SU-DHL-6 (cell line): ENCODE data around the gene PRSS38.

Experiments used
- H2AFZ ChIP-seq: fragments of 200-600 bp; sonication (generic); 2 replicates; pipeline ENCODE4 v1.6.1; 2014; ENCODE audit warnings: low read depth, mild to moderate bottlenecking, moderate library complexity, mixed read lengths, antibody characterized with exemption, low read length; ENCODE audit not compliant: severe bottlenecking
- H3F3A ChIP-seq: fragments of 200-600 bp; shearing (Covaris generic); 2 replicates; pipeline ENCODE4 v1.6.0; 2016; ENCODE audit warnings: antibody characterized with exemption, mild to moderate bottlenecking; ENCODE audit not compliant: insufficient read depth
- H3K27ac ChIP-seq: fragments of 200-600 bp; sonication (generic); 2 replicates; pipeline ENCODE4 v1.5.1; 2016; ENCODE audit warnings: low read depth, mild to moderate bottlenecking, low read length, moderate library complexity, mixed read lengths
- H3K27me3 ChIP-seq: fragments of 200-600 bp; sonication (generic), shearing (Covaris generic); 2 replicates; pipeline ENCODE4 v1.6.0; 2014; ENCODE audit warnings: mild to moderate bottlenecking, low read length
- H3K36me3 ChIP-seq: fragments of 200-600 bp; sonication (generic); 2 replicates; pipeline ENCODE4 v1.6.1; 2014; ENCODE audit warnings: mild to moderate bottlenecking, low read length, mixed read lengths
- H3K4me2 ChIP-seq: fragments of 300-600, 200-600 bp; shearing (Covaris generic), sonication (generic); 2 replicates; pipeline ENCODE4 v1.6.0; 2014; ENCODE audit warnings: low read length, low read depth, mild to moderate bottlenecking; ENCODE audit not compliant: poor library complexity, severe bottlenecking
- H3K4me3 ChIP-seq: fragments of 200-600 bp; sonication (generic); 2 replicates; pipeline ENCODE4 v1.5.1; 2014; ENCODE audit warnings: antibody characterized with exemption, low read length, mild to moderate bottlenecking, mixed read lengths; ENCODE audit not compliant: insufficient read depth, poor library complexity, severe bottlenecking
- H3K79me2 ChIP-seq: fragments of 200-600 bp; sonication (generic); 2 replicates; pipeline ENCODE4 v1.6.1; 2014; ENCODE audit warnings: mild to moderate bottlenecking, low read length, moderate library complexity; ENCODE audit not compliant: insufficient read depth
- H3K9ac ChIP-seq: fragments of 200-600 bp; sonication (generic); 2 replicates; pipeline ENCODE4 v1.7.0; 2014; ENCODE audit warnings: mild to moderate bottlenecking, low read length
- H3K9me2 ChIP-seq: fragments of 200-600 bp; sonication (generic); replicated peaks from 2 replicates; pipeline ENCODE4 v1.6.1; 2014; ENCODE audit warnings: low read length; ENCODE audit not compliant: insufficient read depth
- H3K9me3 ChIP-seq: fragments of 200-600 bp; sonication (generic); 2 replicates; pipeline ENCODE4 v1.6.1; 2014; ENCODE audit warnings: low read length, mixed read lengths; ENCODE audit not compliant: insufficient read depth
- H4K20me1 ChIP-seq: fragments of 200-600 bp; sonication (generic); 2 replicates; pipeline ENCODE4 v1.6.1; 2014; ENCODE audit warnings: low read depth, mild to moderate bottlenecking, antibody characterized with exemption, low read length, moderate library complexity, mixed read lengths
- EZH2phosphoT487 ChIP-seq: fragments of 200-600 bp; sonication (generic), shearing (Covaris generic); conservative IDR thresholded peaks from 2 replicates; pipeline ENCODE4 v1.6.1; 2018; ENCODE audit warnings: mild to moderate bottlenecking, antibody characterized with exemption, low read length, moderate library complexity, mixed read lengths
- TF ChIP-seq, protein P1 (sequence below): fragments of 200-600 bp; sonication (generic); IDR thresholded peaks from one replicate; pipeline ENCODE4 v1.5.1; 2017; ENCODE audit warnings: antibody characterized with exemption, mild to moderate bottlenecking, low read length, moderate library complexity; ENCODE audit not compliant: insufficient read depth, poor library complexity, severe bottlenecking

Gene PRSS38

GRCh38 chr1:227808566-227808965 lies 6.9 kb upstream of the PRSS38 start:
- no peak overlapping the region for H2AFZ ChIP-seq
- H3K9me3 ChIP-seq: peaks cover under 1% of the 10 kb centered on the region; the same call in 1 of the 2 replicates
- H3K27me3 ChIP-seq: no peaks in the 10 kb centered on the region
- no peak for TF ChIP-seq EZH2phosphoT487
- TF ChIP-seq, protein P1, sequence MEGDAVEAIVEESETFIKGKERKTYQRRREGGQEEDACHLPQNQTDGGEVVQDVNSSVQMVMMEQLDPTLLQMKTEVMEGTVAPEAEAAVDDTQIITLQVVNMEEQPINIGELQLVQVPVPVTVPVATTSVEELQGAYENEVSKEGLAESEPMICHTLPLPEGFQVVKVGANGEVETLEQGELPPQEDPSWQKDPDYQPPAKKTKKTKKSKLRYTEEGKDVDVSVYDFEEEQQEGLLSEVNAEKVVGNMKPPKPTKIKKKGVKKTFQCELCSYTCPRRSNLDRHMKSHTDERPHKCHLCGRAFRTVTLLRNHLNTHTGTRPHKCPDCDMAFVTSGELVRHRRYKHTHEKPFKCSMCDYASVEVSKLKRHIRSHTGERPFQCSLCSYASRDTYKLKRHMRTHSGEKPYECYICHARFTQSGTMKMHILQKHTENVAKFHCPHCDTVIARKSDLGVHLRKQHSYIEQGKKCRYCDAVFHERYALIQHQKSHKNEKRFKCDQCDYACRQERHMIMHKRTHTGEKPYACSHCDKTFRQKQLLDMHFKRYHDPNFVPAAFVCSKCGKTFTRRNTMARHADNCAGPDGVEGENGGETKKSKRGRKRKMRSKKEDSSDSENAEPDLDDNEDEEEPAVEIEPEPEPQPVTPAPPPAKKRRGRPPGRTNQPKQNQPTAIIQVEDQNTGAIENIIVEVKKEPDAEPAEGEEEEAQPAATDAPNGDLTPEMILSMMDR: no peak
- no peaks in the 10 kb centered on the region for H3K79me2 ChIP-seq
- no peak overlapping the region for H3K27ac ChIP-seq
- no peak overlapping the region for H3K4me2 ChIP-seq
- no peak overlapping the region for H3K9ac ChIP-seq
- H3K36me3 ChIP-seq: no peaks in the 10 kb centered on the region
- no peaks in the 10 kb centered on the region for H4K20me1 ChIP-seq
- H3K9me2 ChIP-seq: no peaks in the 10 kb centered on the region
- no peaks in the 10 kb centered on the region for H3F3A ChIP-seq
- H3K4me3 ChIP-seq: no peak overlapping the region

GRCh38 chr1:227809026-227809425 lies 6.4 kb upstream of the PRSS38 start:
- Histone ChIP-seq H3F3A (no peaks in the 10 kb centered on the region), H3K27ac (no peak overlapping the region), H3K4me2 (no peak overlapping the region), H3K9me2 (no peaks in the 10 kb centered on the region), H3K36me3 (no peaks in the 10 kb centered on the region), H3K9ac (no peak overlapping the region), H3K27me3 (no peaks in the 10 kb centered on the region), H3K9me3 (peaks cover 5% of the 10 kb centered on the region; the same call in 1 of the 2 replicates), H4K20me1 (no peaks in the 10 kb centered on the region), H3K79me2 (no peaks in the 10 kb centered on the region), H2AFZ (no peak overlapping the region), H3K4me3 (no peak overlapping the region)
- no peak for TF ChIP-seq EZH2phosphoT487
- TF ChIP-seq, protein P1: no peak

DNA sequence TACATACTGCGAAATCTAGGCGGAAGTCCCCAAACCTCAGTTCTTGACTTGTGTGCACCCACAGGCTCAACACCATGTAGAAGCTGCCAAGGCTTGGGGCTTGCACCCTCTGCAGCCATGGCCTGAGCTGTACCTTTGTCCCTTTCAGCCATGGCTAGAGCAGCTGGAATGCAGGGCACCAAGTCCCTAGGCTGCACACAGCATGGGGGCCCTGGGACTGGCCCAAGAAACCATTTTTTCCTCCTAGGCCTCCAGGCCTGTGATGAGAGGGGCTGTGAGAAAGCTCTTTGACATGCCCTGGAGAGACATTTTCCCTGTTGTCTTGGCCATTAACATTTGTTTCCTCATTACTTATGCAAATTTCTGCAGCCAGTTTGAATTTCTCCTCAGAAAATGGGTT lies 1.5 kb upstream of the PRSS38 start:
- no peaks in the 10 kb centered on the region for H4K20me1 ChIP-seq
- no peaks in the 10 kb centered on the region for H3K79me2 ChIP-seq
- H3K9me2 ChIP-seq: no peaks in the 10 kb centered on the region
- TF ChIP-seq, protein P1: no peak
- TF ChIP-seq EZH2phosphoT487: no peak
- H3K4me2 ChIP-seq: no peak overlapping the region
- no peak overlapping the region for H2AFZ ChIP-seq
- no peak overlapping the region for H3K9ac ChIP-seq
- H3F3A ChIP-seq: no peaks in the 10 kb centered on the region
- H3K4me3 ChIP-seq: no peak overlapping the region
- no peaks in the 10 kb centered on the region for H3K27me3 ChIP-seq
- peaks cover 6% of the 10 kb centered on the region; the same call in 1 of the 2 replicates for H3K9me3 ChIP-seq
- no peak overlapping the region for H3K27ac ChIP-seq
- H3K36me3 ChIP-seq: no peaks in the 10 kb centered on the region
